ENCODE results near the gene CALML6.
A peak's percentile ranks its signal among the peaks of the same experiment; 100 is the strongest.

CALML6 gene

GRCh38 chr1:1892079-1892762 lies 22.8 kb upstream of the CALML6 start:
- DNase-seq (ENCODE audit: low read depth): no peak

- DNase-seq (ENCODE audit: low read depth): no peak
Measured at GRCh38 chr1:1892763-1893120, 22.3 kb upstream of the CALML6 start.

- no peak for DNase-seq (ENCODE audit: low read depth)
Measured at GRCh38 chr1:1893291-1893985, 21.6 kb upstream of the CALML6 start.

GRCh38 chr1:1893997-1894353 lies 21.1 kb upstream of the CALML6 start:
- DNase-seq (ENCODE audit: low read depth): no peak

GRCh38 chr1:1894354-1895059 lies 20.6 kb upstream of the CALML6 start:
- DNase-seq (ENCODE audit: low read depth): no peak

- DNase-seq (ENCODE audit: low read depth): no peak
Measured at GRCh38 chr1:1895060-1895418, 20.0 kb upstream of the CALML6 start.

GRCh38 chr1:1895456-1896336 lies 19.4 kb upstream of the CALML6 start:
- DNase-seq (ENCODE audit: low read depth): no peak

- DNase-seq (ENCODE audit: low read depth): no peak
Measured at GRCh38 chr1:1898246-1898933, 16.7 kb upstream of the CALML6 start.

- DNase-seq (ENCODE audit: low read depth): no peak
Measured at GRCh38 chr1:1899266-1899966, 15.6 kb upstream of the CALML6 start.

GRCh38 chr1:1899967-1900327 lies 15.1 kb upstream of the CALML6 start:
- DNase-seq (ENCODE audit: low read depth): no peak

GRCh38 chr1:1900883-1901640 lies 14.0 kb upstream of the CALML6 start:
- no peak for DNase-seq (ENCODE audit: low read depth)

- DNase-seq (ENCODE audit: low read depth): no peak
Measured at GRCh38 chr1:1901641-1902294, 13.3 kb upstream of the CALML6 start.

- DNase-seq (ENCODE audit: low read depth): no peak
Measured at GRCh38 chr1:1903224-1903623, 11.8 kb upstream of the CALML6 start.

- DNase-seq (ENCODE audit: low read depth): peak; percentile 28
Measured at GRCh38 chr1:1906185-1907097, 8.6 kb upstream of the CALML6 start.

GRCh38 chr1:1907098-1907736 lies 7.8 kb upstream of the CALML6 start:
- DNase-seq (ENCODE audit: low read depth): no peak

GRCh38 chr1:1908506-1908791 lies 6.6 kb upstream of the CALML6 start:
- no peak for DNase-seq (ENCODE audit: low read depth)

GRCh38 chr1:1910033-1910465 lies 5.0 kb upstream of the CALML6 start:
- no peak for DNase-seq (ENCODE audit: low read depth)

- DNase-seq (ENCODE audit: low read depth): no peak
Measured at GRCh38 chr1:1910651-1911331, 4.3 kb upstream of the CALML6 start.

Measured in stimulated activated CD8-positive, alpha-beta memory T cell treated with anti-CD3 and anti-CD28 coated beads, Interleukin-15, amount 100 ng/mL, for 24 hours (primary cell).